Stimulated activated CD4-positive, alpha-beta T cell treated with anti-CD3 and anti-CD28 coated beads, TNF-alpha, amount 100 ng/mL, for 24 hours (primary cell): ENCODE results near the gene GSTO2.

Experiments
- DNase-seq, 3 experiments: peaks; one replicate each; pipeline ENCODE4 v3.0.0-alpha.2; 2020; ENCODE audit warnings: low read depth in 3 of 3

The GSTO2 gene

DNA sequence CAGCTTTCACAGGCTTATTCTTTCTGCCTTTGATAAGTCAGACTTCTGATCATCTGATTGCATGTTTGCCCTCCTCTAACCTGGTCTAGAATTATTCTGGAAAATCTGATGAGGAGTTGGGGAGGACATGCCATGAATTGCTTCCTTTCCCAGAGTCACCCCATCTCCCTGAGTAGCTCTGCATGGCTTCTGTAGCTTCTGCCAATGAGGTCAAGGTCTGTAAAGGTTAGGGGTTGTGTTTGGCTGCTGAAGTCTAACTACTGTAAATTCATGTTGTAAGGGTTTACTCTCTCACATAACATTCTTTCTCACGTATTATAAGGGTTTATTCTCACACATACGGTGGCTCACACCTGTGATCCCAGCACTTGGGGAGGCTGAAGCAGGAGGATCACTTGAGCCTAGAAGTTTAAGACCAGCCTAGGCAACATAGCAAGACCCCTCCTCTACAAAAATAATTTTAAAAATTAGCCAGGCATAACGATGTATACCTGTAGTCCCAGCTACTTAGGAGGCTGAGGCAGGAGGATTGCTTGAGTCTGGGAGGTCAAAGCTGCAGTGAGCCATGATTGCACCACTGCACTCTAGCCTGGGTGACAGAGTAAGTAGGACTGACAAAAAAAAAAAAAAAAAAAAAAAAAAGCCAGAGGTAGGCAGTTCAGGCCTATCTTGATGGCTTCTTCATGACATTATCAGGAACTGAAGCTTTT lies 10.7 kb downstream of the GSTO2 start:
- DNase-seq, result no peak

DNA sequence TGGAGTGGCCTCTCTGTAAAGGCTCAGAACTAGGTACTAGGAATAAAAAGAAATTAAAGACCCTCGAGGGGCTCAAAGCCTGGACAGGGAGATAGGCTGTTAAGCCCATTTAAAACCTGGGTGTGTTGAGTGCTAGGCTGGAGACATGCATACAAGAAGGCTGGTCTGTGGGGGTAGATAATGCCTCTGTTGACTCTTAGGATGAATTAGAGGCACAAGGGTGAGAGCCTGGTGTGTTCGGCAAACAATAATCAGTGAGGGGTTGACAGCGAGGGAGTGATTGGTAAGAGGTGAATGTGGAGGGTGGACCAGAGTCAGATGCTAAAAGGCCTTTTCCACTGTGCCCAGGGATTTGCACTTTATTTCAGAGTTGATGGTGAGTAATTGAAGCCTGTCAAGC lies 12.7 kb downstream of the GSTO2 start:
- no peak for DNase-seq

GRCh38 chr10:104284846-104285245 lies 15.9 kb downstream of the GSTO2 start:
- DNase-seq, result no peak

DNA sequence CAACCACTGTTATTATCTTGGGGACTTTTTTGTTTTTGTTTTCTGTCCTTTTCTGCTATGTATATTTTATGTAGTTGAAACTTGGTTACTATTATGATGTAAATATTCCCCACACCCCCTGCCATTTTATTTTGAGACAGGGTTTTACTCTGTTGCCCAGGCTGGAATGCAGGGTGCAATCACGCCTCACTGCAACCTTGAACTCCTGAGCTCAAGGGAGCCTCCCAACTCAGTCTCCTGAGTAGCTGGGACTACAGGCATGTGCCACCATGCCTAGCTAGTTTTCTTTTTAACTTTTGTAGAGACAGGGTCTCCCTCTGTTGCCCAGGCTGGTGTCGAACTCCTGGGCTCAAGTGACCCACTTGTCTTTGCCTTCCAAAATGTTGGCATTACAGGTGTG lies 18.0 kb downstream of the GSTO2 start:
- no peak for DNase-seq

DNA sequence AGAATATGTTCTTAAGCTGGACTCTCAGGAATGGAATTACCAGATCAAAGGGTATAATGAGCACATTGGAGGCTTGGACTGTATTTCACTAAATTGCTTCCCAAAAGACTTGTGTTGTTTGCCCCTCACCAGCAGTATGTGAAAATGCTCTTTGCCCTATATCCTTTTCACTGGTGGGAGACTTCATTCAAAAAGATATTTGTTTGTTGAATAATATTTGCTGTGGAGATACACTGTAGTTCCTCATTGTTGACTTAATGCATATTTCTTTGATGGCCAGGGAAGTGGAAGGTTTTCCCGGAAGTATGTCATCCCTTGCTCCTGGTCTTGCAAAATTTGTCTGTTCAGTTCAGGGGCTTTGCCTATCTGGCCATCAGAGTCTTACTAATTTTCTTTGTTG lies 19.4 kb downstream of the GSTO2 start:
- DNase-seq, result no peak

DNA sequence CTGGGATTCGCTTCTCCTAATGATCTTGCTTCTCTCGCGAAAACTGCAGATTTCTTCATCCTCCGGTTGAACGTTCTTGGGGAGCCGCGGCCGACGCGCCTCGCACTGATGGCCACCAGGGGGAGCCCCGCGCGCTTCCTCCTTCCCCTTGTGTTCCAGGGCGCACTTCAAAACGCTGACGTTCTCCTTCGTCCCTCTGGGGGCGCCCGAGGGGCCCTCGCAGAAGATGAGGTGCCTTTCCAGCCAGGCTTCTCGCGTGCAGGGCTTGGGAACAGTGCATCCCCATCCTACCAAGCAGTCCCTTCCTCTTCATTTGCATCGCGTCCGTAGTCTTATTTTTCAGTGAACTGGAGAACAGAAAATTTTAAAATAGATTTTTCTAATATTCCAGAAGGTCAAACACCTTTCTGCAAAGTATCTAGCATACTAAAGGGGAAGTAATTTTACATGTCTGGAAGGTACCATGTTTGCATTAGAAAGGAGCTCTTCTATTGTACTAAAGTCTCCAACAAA lies 22.5 kb downstream of the GSTO2 start:
- peak; percentile 75 to 83 (median 77) for DNase-seq

DNA sequence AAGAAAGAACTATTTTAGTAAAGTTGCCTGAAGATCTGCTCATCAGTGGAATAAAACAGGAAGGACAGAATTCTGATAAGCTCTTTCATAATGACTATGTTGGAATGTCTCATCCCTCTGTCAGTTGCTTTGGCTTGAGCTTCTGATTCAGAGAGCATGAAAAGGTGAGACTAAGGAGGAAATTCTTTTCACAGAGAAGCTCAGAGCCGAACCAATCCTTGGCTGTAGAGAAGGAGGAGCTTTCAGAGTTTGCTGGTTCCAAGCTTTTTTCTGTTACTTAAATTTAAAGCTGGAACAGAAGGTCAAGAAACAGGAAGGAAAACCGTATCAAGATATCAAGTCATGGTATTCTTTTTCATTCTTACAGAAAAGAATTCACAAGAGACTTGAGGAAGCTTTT lies 24.0 kb downstream of the GSTO2 start:
- DNase-seq, result no peak

DNA sequence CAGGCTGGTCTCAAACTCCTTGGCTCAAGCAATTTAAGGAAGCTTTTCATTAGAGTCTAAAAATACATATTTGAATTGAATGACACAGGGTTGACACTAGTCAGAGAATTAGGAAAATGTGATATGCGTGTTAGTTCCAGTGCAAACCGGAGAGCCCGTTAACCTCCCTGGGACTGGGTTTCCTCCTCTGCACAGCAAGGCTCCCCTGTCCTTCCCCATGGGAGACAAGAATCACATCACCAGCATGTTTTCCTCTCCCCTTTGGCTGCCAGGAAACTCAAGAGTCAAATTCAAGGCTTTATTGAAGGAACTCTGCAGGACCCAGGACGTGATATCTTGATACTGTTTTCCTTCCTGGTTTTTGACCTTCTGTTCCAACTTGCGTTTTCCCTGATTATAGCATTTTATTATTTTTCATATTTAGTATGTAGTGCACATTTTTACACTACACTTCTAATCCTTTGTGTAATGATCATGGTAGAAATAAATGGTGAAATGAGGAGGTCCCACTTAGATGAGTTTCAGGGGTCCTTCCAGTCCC lies 24.9 kb downstream of the GSTO2 start:
- DNase-seq, result no peak

DNA sequence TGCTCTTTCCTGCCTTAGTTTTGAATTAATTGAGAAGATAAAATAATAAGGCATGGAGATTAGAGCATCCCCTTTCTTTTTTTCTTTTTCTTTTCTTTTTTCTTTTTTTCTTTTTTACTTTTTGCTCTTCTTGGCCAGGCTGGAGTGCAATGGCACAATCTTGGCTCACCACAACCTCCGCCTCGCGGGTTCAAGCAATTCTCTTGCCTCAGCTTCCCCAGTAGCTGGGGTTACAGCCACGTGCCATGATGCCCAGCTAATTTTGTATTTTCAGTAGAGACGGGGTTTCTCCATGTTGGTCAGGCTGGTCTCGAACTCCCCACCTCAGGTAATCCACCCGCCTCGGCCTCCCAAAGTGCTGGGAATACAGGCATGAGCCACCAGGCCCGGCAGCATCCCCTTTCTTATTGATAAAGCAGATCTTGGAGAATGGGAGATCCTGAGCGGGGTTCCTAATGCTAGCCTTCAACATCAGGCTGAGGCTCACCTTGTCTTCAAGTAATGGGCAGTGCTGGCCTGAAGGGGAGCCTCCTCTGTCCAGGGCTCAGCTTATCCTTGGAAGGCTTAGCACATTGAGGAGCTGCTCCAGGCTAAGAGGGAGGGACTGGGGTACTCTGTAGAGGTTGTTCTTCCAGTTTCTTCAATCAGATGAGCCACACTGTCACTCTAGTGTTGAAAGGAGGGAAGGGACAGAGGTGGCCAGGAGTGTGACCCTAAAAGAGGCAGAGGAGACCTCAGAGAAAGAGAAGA lies 27.9 kb downstream of the GSTO2 start:
- no peak for DNase-seq

DNA sequence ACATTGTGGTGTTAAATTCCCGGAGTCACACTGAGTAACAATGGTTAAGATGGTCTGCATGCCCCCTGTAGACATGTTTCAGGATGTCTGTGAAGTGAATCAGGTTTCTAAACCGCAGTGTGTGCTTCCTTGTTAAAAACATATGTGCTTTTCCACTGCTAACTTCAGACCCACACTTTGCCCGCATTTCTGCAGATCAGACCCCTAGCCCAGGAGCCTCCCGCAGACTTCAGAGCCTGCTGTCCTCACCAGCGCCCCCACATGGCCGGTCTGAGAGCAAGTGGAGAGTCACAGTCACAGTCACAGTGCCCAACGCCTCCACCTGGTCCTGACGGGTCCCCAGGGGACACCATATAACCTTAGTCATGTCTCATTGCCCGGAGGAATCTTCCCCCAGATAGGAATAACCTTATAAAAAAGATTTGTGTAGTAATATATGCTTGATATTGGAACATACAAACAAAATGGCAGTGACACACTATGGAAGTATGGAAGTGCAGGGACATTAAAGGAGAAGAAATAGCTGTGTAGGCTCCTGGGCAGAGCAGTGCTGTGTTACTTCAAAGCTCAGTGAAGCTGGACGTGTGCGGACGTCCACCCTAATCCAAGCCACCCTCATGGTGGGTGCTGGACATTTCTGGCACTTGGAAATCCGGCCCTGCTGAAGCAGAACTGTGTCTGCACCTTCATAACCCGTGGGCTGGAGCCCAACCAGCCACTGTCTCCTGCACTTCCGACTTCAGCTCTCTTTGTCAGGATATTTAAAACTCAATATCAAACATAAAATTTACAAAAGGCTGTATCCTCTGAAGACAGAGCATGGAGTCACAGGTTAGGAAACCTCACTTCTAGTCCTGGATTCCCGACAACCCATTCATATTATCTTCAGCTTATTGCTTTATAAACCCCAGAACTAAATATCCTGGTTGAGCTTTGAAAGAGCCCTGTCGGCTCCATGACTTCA lies 29.0 kb downstream of the GSTO2 start:
- DNase-seq, result peak in 1 of 3 experiments; percentile 38

GRCh38 chr10:104299031-104299904 lies 30.3 kb downstream of the GSTO2 start:
- no peak for DNase-seq

DNA sequence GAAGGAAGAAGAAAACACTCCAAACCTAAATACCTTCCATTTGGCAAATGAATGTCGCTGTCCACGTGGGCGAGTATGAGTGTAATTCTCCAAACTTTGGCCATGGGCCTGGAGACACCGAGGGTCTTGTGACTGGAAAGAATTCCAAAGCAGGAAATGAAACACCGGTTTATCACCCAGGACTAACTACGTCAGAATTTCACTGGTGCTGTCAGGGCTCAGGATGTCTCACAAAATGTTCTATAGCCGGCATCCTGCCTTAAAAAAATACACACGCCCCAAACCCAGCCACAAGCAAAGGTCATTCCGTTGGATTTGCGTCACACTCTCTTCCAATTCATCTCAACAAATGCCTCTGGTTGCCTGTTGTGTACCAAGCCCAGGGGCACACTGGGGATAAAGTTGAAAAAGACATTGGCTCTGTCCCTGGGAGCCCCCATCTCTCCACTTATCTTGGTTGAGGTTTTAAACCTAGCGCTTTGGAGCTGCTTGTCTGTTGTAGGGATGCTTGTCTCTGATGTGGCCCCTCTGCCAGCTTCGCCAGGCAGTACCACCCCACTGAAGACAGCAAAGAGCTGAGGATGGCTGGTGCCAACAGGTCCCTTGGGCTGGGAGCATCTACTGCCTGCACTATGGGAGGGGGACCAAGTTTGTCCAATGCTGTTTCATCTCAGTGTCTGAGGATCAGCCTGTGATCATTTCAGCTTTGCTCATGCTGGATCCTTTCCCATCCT lies 31.2 kb downstream of the GSTO2 start:
- no peak for DNase-seq

DNA sequence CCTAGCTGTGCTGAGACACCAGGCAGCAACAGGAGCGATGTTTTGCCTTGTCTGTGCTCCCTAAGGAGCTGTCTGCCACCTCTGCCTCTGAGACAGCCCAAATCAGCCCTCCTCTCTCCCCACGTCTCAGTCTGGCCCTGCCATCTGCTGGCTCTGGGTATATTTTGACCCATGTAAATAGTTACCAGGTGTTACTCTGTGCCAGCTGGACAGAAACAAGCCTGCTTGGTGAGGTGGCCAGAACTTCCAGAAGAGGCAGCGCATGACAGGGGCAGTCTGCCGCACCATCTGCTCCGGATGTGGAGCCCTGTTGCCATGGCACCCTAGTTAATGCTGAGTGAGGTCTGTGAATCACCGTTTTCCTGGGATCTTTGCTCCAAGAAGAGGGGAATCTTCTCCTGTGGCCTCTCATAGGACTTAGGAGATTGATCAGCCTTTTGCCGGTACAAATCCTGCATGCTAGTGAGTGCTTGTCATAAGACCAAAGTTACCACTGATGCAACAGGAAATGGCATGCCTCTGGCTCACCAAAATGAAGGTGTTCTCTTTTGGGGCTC lies 31.8 kb downstream of the GSTO2 start:
- no peak for DNase-seq

GRCh38 chr10:104301907-104302690 lies 33.1 kb downstream of the GSTO2 start:
- DNase-seq, result no peak

GRCh38 chr10:104303594-104304355 lies 34.8 kb downstream of the GSTO2 start:
- DNase-seq, result no peak

GRCh38 chr10:104304356-104304745 lies 35.4 kb downstream of the GSTO2 start:
- no peak for DNase-seq

DNA sequence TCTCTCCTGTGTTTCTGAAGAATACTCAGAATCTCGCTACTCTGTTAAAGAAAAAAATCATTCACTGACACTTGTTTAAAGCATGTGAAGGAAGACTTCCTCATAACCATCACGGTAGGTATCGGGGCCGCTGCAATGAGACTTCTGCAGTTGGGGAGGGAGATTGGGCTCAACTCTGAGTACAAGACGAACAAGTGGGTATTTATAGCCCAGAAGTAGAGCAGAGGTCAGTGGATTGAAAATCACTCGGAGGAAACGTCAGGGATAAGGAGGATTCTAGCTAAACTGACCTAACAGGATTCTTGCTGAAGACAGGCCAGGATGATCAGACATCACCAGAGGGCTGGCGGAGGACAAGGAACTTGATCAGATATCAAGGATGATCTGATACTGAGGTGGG lies 35.9 kb downstream of the GSTO2 start:
- no peak for DNase-seq

DNA sequence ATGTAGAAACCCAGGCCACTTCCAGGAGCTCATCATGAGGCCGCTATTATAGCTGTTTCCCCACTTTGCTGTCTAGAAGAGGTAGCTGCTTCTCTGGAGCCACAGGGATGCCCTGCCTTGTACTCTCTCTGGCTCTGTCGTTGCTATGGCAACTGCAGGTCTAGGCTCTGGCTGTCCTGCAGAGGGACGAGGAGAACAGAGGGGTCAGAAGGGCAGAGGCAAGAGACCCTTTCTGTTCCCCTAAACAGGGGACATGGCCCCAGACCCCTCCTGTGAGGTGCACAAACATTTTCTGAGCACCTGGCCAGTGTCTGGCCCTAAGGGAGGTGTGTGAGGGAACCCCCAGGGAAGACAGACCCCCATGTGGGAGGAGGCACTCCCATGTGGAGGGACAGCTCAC lies 37.9 kb downstream of the GSTO2 start:
- no peak for DNase-seq
